HG02885 (cell line): ENCODE results near the gene ZNF654.
A peak's percentile ranks its signal among the peaks of the same experiment; 100 is the strongest.
"Not testable (repeated sequence)": the region's sequence is repeated elsewhere in the genome, so short reads cannot be mapped to it uniquely, and the experiment has no call there.

Source experiments
- ATAC-seq: cut with Tn5 transposase; IDR thresholded peaks from one replicate; pipeline ENCODE4 v1.9.1; 2021; ENCODE audit warnings: mild to moderate bottlenecking; ENCODE audit not compliant: unreplicated experiment, poor library complexity

Gene ZNF654

DNA sequence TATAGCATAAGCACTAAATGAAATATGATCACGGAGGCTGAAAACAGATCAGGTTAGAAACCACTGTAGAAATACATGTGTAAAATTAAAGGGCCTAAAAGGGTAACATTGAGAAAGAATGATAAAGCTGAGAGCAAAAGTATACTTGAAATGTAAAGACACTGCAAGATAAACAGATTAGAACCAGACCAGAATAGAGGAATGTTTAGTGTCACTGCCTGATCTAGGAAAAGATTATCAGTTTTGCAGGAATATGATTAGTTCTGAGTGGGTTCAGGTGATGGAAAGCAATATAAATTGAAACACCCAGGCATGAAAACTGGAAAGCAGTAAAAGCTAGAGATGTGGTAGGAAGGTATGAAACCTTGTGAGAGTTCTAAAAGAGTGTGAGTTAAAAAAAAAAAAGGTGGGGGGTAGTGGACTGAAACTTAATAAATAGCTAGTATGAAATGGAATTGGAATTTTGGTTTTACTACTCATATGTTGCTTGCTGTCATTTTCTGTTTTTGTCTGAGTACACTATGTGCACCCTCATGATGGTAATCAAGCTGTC lies 74.7 kb downstream of the ZNF654 start:
- ATAC-seq, result no peak

DNA sequence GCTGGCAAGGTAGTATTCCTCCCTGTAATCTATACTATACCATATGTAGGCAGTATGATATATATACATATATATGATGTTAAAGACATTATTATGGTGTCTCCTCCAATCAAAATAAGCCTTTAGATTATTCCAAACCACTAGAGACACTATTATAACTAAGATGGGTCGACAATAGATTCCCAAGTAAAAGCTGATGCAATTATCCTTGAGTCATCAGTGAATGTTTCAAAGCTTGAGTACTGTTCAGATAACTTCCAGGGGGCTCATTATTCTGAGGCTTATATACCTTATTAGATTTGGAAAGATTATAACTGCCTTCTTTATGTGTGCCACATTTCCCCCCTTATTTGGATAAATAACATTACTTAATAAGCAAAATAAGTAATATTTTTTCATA lies 78.8 kb downstream of the ZNF654 start:
- no peak for ATAC-seq

DNA sequence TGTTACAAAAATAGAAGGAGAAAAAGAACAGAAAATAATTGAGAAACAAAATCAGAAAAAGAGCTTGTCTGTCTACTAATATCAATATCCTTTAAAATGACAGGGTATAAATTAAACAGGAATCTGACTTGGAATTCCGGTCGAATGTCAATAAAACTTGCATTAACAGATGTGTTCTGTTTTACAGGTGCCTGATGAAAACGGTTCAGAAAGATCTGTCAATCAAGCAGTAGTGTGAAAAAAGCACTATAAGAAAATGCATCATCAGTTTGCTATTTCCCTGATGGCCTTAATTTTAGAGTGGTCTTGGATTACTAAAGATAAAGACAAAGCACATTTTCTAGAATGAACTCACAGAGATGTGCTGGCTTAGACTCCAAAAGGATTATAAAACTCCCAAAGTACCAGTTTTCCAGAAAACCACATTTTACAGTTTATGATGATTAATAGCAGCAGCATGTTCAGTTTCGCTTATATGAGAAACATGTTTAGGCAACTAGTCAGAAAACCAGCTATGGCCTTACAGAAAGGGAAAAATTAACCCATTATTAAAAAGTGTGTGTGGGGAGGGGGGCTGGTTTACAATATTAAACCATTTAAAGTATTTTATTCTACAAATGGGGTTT lies 82.5 kb downstream of the ZNF654 start:
- ATAC-seq, result peak; percentile 29

DNA sequence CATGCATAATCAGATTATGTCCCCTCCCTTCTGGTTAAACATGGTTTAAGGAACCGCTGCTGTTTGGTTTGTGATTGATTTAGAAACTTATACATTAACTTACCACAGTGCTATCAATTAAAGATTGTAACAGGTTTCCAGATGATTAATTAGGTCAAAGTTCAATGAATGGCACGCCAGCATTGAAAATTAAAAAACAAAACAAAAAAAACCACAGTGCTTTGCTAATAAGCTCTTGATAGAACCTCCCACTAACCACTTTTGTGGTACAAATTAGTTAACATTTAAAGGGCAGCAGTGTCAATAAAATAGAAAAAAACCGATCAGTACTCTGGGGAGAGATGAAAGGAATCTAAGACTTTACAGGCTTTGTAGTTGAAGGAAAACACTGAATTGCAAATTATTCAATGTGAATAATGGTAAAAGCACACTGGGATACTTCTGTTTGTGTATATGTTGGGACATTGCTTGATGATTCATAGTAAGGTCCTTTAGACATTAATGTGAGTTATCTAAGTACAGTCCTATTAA lies 83.1 kb downstream of the ZNF654 start:
- peak; percentile 56 for ATAC-seq

DNA sequence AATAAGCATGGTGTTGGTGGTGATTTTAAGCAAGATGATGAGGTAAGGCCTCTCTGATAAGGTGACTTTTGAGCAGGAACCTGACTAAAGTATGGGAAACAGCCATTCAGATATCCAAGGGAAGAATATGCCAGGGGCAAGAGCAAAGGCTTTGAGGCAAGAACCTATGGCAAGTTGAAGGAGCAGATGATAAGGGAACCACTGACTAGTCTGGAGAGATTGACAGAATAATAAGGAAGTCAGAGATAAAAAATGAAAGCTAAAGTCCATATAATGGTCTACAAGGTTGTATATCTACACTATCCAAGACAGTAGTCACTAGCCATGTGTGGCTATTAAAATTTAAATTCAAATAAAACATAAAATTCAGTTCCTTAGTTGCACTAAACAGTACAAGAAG lies 88.2 kb downstream of the ZNF654 start:
- ATAC-seq, result no peak

DNA sequence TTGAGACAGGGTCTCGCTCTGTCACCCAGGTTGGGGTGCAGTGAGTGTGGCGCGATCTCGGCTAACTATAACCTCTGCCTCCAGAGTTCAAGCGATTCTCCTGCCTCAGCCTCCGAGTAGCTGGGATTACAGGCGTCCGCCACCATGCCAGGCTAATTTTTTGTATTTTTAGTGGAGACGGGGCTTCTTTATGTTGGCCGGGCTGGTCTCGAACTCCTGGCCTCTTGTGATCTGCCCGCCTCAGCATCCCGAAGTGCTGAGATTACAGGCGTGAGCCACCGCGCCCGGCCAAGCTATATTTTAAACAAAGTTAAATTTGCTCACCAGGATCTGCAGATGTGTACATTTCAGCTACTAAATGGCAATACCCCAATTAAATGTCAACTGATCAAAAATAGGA lies 89.6 kb downstream of the ZNF654 start:
- ATAC-seq, result no peak

DNA sequence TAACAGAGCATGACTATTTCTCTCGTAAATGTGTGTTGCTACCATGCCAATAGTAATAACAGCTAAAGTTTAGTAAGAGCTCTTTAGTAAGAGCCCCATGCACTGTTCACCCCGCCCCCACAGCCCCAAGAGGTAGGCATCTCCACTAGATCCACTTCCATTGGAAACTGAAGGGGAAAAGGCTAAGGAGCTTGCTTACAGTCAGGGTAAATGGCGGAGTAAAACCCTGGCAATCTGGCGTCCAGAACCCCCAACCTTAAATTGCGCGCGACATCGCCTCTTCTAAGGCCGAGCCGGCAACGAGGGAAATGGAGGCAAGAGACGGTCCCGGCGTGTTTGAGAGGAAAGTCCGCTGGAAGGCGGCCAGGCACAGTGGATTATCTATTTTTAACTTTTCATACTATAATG lies 90.0 kb downstream of the ZNF654 start:
- ATAC-seq, result peak; percentile 22

DNA sequence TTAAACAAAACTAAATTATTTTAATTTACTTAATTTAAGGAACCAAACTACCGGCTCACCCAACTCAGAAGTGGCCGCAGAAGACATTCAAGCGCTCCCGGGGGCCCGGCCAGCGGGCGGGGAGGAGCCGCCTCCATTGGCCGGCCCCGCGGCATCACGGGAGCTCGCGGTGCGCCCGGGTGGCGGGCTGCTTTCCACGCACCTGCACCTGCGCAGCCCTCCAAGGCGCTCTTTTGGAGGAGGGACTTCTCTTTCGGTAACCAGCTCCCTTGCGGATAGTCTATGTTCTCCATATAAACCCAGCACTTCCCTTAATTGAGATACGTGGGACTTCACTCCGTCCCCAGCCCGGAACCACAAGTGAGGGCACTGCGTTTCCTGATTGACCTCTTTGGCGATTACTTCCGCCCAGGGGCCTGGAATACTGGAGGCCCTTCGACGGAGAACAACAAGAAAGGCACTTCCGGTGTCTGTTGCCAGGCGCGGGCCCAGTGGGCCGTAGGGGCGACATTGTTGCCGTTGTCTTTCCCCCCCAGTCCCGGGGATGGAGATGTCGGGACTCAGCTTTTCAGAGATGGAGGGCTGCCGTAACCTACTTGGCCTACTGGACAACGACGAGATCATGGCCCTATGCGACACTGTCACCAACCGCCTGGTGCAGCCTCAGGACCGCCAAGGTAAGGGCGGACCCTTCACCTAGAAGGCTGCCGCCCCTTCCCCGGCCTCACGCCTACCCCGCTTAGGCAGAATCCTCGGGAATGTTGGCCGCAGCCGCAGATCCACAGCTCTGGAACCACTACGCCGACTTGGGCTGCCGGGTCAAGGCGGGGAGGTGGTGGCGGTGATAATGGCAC lies 90.7 kb downstream of the ZNF654 start, which contains the start of gene C3orf38:
C3orf38 (plus strand) TSS at position 451 of the 854 bp plus-strand sequence; CDS start at position 545, 94 bp downstream.
- peak; percentile 79 for ATAC-seq

DNA sequence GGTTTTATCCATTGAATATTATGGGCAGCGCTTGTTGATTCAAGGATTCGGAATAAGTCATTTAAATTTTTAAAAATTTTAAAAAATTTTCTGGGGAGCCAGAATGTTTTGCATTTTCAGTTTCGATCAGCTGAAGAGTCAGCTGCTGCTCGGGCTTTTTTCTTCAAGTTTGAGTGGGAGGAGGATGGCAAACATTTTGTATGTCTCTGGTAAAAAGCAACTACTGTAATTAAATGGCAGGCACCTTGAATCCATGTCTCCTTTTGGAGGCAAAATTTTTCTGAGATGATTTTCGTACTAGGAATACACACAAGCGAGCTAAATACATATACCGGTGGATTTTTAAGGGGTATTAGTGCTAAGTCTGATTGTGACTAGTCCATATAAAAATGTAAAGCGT lies 91.3 kb downstream of the ZNF654 start:
- ATAC-seq, result peak; percentile 31

DNA sequence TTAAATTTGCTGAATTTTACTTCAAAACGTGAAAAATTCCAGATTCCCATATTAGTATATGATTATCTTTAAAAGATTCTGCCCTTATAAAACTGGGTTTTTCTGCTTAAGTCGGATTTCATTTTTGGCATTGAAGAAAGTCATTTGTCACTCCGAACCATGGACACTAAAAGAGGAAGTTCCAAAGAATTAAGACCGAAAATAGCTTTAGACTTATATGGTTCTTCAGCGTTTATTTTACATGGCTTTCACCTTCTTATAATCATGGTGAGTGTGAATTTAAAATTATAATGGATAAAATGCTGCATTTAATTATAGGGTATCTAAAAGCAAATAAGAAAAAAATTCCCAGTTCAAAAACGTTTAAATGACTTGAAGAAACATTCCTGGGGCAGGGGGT lies 91.8 kb downstream of the ZNF654 start:
- no peak for ATAC-seq

DNA sequence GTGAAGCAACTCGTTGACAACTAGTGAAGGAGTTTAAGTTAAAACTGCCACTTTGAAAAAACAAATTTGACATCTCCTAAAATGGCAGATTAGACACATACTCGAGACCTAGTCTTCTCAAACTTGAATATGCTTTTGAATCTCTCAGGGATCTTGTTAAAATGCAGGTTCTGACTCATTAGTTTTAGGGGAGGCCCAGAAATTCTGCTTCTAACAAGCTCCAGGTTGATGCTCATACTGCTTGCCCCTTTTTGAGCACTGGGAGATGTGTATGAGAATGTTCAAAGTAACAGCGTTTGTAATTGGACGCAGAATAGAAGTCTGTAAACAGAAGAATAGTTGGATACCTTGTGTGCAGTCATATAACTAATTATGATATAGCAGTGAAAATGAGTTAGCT lies 92.3 kb downstream of the ZNF654 start:
- ATAC-seq, result peak; percentile 13

DNA sequence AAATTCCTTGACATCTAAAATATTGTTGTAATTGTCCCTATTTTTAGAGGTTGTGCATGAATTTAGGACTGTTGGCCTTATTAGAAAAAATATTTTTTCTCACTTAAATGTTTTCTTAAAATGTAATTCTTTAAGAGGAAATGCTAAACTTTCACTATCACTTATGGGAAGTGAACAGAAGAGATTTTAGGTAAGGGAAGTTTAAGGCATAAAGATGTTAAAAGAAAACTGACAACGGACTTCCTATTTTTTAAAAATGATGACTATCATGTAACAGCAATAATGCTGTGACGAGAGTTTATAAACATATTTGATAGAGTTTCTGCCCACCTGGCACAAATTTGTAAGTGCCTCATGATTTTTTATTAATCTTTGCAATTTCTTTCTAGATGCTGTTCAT lies 93.8 kb downstream of the ZNF654 start:
- no peak for ATAC-seq

DNA sequence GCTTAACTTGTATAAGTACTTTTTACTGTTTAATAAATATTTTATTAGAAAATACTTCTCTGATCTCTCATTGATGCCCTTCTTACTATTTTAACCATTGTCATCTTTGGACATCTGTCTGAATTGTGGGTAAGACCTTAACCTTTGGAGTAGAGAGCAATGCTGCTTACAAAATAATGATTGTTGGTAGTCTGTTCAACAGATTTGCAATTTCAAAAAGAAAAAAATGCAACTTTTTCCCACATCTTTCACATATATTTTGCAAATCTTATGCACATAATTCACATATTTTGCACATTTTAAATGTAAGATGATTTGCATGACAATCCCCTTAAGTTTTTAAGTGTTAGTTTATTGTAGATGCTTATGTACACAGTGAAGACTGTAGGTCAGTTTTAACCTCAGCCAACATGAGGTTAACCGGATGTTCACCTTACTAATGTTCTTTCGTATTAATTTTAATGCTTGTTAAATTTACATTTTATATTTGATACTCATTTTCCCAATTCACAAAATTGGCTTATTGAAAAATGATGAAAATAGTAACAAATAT lies 107.4 kb downstream of the ZNF654 start:
- ATAC-seq, result no peak

DNA sequence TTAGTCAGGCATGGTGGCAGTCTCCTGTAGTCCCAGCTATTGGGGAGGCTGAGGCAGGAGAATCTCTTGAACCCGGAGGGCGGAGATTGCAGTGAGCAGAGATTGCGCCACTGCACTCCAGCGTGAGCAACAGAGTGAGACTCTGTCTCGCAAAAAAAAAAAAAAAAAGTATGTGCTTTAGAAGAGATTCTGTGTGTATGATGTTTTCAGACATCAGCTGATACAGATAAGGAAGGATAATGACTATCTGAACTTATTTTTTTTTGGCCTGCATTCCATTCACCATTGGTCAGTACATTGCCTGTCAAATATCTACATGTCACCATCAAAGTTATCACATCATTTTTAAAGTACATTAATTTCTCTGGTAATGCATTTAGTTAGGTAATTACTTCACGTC lies 108.1 kb downstream of the ZNF654 start:
- ATAC-seq, result no peak

DNA sequence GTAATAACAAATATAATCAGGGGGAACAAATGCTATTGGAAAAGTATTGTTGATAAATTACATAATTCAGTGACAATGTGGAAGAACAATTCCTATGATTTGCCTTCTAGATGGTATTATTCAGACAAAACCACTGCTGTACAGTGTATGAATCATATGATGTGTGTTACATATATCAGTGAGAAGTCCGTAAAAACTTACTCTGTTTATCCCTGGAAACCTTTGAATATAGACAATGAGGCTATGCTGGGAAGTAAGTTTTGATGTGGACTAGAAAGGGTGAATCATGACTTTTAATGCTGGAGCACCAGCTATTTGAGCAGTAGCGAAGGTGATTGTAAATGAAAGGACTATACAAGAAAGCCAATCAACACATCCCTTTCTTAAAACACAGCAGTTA lies 108.6 kb downstream of the ZNF654 start:
- no peak for ATAC-seq

DNA sequence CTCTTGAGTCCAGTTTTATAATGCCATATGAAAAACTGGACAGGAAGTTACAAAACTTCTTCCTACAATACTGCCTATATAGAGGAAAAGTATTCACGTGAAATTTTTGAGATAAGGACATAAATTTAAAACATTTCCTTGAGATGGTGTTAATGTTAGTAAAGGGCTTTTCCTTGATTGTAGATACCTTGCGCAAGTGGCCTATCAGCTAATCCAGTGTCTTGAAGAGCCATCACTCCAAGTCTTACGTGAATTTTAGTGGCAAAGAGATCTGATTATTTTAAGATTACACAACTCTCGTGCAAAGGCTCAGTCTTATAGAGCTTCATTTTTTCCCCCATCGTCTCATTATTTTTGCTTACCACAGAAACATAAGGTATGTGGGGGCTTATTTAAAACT lies 109.1 kb downstream of the ZNF654 start:
- peak; percentile 10 for ATAC-seq

DNA sequence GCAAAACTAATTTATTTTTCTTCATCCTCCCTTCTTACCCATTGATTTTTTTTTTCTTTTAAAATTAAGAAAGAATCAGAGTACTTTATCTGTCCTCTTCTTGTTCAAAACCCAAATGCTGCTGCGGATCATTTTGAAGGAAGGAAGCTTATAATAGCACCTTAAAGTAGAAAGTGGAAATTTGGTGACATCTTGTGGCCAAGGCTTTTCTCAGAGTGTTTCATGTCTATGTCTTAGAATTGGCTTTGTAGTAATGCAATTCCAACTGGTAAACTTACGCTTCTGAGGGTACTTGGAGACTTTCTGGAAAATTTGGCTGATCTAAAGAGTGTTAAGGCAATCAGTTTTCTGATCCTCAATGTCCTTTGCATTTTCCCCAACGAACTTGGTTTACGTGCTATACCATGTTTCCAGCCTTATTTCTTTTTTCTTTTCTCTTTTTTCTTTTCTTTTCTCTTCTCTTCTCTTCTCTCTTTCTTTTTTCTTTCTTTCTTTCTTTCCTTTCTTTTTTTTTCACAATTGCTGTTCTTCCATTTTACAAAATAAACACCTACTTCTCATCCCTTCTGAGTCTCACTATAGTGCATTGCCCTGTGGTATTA lies 121.4 kb downstream of the ZNF654 start:
- peak; percentile 97 for ATAC-seq

DNA sequence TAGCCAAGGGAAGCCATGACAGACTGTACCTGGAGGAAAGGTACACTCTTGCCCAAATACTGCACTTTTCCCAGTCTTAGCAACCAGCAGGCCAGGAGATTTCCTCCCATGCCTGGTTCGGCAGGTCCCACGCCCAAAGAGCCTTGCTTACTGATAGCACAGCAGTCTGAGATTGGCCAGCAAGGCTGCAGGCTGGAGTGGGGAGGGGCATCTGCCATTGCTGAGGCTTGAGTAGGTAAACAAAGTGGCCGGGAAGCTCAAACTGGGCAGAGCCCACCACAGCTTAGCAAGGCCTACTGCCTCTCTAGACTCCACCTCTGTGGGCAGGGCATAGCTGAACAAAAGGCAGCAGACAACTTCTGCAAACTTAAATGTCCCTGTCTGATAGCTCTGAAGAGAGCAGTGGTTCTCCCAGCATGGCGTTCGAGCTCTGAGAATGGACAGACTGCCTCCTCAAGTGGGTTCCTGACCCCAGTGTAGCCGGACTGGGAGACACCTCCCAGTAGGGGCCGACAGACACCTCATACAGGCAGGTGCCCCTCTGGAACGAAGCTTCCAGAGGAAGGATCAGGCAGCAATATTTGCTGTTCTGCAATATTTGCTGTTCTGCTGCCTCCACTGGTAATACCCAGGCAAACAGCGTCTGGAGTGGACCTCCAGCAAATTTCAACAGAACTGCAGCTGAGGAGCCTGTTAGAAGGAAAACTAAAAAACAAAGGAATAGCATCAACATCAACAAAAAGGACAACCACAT lies 123.3 kb downstream of the ZNF654 start:
- not testable (repeated sequence) for ATAC-seq

DNA sequence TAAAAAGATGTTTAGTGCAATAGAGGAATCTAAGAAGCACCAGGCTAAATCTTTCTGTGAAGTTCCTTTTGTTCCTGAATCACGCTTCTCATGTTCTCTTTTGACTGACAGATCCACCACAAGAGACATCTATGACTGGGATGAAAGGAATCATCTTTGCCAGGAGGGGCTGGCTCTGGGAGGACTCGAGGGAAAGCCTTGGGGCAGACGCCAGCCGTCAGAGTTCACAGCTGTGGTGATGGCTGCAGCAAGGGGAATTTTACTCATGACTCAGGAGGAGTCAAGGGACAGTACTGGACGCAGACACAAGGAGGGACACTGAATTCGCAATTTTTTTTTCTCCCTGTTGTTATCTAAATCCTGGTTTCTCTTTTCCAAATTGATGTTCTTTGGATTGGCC lies 129.4 kb downstream of the ZNF654 start:
- ATAC-seq, result no peak

DNA sequence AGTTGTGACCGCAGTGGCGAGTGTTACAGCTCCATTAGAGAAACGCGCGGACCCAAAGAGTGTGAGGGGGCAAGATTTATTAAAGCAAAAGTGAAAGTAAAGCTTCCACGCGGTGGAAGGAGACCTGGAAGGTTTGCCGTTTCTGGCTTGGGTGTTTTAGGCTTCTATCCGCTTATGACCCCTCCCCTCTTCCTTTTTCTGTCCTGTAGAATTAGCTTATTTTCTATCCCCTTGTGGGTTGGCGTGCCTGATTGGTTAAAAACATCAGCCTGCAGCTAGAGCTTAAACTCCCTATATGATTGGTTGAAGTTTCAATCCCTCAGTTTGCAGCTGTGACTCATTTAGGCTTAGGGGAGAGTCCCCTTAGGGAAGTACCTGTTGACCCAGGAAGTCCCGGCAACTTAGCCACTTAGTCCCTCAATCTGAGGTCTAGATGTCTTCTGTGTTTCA lies 130.3 kb downstream of the ZNF654 start:
- peak; percentile 91 for ATAC-seq
